Eye (tissue), 1 donor: Measurements from ENCODE around the gene PRKACA.
A peak's percentile ranks its signal among the peaks of the same experiment; 100 is the strongest.
"Not testable (repeated sequence)": the region's sequence is repeated elsewhere in the genome, so short reads cannot be mapped to it uniquely, and the experiment has no call there.

Experiments used
- DNase-seq: peaks from one replicate; pipeline ENCODE4 v3.0.0-alpha.2; 2015

The PRKACA gene

DNA sequence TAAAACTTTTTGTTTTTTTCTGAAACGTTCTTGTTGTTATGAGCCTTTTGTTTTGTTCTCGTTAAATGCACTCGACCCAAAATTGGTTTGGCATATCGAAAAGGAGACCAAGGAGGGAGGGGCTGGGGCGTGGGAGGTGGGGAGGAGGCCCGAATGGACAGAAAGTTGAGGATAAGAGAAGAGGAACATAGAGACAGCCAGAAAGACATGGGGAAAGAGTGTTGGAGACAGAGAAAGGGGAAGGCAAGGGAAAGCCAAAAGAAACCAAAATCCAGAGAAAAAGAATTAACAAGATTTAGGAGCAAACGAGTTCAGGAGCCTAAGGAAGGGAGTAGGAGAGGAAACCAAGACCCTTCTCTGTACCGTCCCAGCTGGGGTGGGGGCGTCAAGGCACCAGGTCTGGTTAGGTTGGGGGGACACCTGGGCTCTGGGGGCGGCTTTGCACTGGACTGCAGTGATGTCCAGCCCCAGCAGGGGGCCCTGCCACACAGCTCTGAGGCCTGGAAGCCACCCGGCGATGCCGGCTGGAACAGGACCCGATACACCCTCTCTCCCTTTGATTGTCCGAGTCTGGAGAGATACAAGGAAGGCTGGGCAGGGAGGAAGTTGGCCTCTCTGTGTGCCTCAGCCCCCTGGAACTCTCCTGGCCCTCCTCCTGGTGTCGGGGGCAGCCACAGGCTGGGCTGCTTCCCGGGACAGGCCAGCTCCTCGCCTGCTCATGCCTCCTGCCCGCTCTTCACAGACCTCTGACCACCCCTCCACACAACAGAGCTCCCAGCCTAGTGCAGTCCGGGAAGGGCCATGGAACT, 30.4 kb upstream of the PRKACA start:
- DNase-seq, result peak; percentile 85

DNA sequence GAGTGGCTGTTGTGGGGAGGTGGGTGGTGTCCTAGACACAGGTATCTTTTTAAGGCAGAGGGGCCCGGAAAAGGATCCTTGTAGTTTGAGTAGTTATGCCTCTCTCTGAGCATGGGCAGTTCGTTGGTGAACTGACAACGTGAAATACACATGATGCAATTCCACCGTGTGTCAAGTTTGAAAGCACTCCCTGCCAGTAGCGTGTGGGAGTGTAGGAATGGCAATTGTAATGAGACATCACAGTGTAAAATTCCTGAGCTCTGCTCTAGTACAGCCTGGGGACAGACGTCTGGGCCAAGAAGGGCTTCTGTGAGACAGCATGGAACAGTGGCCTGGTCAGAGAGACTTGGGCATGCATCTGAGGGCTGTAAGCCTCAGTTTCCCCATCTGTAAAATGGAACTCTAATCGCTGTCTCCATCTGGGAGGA, 29.2 kb upstream of the PRKACA start:
- no peak for DNase-seq

DNA sequence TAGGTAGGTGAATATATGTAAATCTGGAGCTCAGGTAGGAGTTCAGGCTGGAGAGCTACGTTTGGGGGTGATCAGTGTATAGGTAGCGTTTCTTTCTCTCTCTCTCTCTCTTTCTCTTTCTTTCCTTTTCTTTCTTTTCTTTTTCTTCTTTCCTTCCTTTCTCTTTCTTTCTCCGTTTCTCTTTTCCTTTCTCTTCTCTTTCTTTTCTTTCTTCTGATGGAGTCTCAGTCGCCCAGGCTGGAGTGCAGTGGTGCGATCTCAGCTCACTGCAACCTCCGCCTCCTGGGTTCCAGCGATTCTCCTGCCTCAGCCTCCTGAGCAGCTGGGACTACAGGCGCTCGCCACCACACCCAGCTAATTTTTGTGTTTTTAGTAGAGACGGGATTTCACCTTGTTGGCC, 28.6 kb upstream of the PRKACA start:
- DNase-seq, result not testable (repeated sequence)

DNA sequence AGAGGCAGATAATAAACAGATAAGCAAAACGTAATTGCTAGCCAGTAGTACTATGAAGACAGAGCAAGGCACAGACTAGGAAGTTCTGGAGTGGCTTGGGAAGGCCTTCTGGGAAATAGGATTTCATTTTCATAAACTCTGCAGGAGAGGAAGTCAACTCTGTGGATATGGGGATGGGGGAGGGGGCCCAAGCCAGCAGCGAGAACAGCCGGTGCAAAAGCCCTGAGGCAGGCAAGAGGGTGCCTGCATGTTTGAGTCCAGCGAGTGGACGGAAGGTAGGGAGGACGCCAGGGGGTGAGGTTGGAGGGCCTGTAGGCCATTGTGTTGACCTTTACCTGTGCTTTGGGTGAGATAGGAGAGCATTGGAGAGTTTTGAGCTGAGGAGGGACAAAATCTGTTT, 27.8 kb upstream of the PRKACA start:
- no peak for DNase-seq

DNA sequence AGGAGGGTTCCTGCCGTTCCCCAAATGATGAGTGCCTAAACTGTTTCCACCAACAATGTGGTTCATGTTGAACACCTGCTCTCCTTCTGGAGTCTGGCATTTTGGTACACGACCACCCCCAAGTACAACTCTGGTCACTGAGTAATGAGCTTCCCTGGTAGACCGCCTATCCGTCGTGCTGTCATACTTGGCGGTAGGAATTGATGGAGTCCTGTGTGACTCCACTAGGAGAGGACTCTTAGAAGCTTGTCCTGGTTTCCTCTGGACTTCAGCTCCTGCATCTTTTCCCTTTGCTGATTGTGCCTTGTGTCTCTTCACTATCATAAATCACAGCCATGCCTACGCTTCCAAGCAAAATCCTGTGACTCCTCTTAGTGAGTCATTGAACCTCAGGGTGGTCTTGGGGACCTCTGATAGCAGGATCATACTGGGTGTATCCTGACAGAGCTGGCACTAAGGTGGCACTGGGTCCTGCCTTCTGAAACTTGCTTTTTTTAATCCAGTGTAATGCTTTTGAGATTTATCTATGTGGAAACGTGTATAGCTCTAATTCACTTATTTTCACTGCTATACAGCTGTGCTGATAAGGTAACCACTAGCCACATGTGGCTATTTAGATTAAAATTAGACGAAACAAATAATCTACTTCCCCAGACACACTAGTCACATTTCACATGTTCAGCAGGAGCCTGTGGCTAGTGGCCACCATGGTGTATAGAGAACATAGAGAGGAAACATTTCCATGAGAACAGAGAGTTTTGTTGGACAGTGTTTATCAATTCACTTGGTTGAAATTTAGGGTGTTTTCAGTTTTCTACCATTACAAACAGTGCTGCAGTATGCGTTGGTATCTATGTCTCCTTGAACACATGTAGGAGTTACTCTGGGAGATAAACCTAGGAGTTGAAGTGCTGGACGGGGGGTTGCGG, 25.0 kb upstream of the PRKACA start:
- DNase-seq, result no peak

DNA sequence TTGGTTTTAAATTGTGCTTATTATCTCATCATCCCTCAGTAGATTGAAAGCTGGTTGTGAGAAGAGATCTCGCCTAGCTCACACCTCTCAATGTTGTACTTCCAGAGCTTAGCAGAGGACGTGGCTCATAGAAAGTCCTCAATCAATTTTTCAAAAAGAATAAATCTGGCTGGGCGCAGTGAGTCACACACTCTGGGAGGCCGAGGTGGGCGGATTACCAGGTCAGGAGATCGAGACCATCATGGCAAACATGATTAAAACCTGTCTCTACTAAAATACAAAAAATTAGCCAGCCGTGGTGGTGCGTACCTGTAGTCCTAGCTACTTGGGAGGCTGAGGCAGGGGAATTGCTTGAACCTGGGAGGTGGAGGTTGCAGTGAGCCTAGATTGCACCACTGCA, 23.5 kb upstream of the PRKACA start:
- DNase-seq, result no peak

DNA sequence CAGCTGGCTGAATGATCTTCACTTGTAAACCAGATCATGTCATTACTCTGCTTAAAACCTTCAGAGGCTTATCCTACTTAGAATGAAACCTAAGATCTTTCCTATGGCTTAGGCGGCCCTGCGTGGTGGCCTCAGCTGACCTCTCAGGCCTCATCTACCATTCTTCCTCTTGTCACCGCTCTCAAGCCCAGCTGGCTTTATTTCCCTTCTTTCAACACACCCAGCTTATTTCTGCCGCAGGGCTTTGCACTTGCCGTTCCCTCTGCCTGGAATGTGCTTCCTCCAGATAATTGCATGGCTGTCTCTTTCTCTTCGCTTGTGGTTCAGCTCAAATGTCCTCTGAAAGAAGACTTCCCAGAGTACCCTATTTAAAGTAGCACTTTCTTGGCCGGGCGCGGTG, 22.4 kb upstream of the PRKACA start:
- peak; percentile 43 for DNase-seq

DNA sequence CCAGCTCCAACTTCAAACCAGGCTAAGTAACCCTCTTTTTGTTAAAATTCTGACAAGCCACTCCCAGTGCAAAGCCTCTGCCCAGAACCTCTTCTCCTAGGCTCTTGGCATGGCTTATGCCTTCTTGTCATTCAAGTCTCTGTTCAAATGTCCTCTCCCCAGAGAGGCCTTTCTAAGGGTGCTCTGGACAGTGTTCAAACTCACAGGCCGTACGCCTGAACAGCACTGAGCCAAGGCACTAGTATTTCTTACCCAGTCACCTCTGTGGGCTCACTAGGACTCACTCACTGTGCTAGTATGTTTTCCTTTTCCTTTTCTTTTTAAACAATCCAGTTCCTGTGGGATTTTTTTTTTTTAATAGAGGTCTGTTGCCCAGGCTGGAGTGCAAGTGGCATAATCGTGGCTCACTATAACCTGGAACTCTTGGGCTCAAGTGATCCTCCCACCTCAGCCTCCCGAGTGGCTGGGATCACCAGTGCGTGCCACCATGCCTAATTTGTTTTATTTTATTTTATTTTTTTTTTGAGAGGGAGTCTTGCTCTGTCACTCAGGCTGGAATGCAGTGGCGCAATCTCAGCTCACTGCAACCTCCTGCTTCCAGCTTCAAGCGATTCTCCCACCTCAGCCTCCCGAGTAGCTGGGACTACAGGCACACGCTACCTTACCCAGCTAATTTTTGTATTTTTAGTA, 21.2 kb upstream of the PRKACA start:
- no peak for DNase-seq

DNA sequence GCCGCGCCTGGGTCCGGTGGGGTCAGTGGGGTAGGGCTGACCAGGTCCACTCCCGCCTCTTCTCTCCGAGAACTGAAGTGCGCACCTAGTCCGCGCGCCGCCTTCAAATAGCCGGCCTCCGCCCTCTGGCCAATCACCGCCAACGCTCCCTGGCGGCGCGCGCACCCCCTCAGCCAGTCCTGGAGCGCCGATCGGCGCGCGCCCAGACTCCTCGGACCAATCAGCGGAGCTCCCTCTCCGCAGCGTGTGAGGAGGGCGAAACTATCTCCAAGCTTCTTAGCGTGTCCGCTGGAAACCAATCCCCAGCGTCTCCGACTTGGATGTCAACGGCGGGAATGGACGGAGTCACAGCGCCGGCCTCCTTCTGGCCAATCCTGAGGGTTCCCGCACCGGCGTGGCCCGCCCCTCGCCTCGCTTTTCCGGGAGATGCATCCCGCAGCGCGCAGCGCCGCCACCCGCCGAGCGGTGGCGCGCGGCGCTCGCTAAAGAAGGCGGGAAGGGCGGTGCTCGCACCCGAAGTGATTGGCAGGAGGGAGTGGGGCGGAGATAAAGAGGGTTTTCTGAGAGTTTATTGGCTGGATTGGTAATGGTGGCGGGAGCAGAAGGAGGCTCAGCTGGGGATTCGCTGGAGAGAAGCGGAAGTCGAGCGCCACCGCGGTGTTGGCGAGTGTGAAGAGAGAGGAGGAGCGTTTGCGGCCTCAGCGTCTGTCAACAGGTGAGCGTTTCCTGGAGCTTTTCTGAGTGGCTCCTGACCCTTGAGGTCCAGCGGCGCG, 19.1 kb upstream of the PRKACA start, which contains the start of gene ASF1B:
Gene ASF1B, minus strand, starts transcription at position 81 of the 773 bp plus-strand sequence. CDS start 133 bp downstream, outside the sequence.
- peak; percentile 99 for DNase-seq

DNA sequence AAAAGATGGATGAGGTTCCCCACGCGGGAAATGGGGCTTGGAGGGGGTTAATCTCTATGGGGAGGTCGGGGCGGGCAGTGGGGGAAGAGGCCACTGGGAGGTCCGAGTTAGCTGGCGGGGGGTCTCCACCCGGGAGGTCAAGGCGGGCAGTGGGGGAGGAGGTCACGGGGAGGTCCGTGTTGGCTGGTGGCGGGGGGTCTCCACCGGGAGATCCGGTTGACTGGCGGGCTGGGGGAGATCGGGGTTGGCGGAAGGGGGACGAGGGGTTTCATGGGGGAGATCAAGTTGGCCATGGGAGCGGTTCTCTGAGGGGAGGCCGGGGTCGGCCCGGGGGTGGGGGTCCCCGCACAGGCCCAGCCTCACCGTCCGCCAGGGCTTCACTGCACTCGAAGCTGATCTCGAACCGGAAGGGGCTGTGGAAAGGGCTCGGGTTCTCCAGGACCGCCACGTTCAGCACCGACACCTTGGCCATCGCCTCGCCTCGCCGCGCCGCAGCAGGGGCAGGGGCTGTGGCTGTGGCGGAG, 18.5 kb upstream of the PRKACA start:
- DNase-seq, result no peak

DNA sequence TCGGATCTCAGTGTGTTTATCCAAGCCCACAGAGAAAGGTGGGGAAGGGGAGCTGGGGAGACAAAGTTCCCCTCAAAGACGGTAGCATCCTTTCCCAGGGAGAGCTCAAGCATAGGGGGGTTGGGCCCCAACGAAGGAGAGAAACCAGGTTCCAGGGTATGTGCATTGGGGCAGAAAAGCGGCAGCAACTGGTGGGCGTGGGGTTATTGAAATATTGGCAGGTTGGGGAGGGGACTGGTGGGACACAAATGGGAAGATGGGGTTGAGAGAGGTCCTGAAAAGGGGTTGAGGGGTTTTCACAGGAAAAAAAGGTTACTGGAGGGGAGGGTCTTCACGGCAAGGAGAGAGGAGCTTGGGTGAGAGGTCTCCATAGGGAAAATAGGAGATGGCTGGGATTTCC, 17.8 kb upstream of the PRKACA start:
- no peak for DNase-seq

DNA sequence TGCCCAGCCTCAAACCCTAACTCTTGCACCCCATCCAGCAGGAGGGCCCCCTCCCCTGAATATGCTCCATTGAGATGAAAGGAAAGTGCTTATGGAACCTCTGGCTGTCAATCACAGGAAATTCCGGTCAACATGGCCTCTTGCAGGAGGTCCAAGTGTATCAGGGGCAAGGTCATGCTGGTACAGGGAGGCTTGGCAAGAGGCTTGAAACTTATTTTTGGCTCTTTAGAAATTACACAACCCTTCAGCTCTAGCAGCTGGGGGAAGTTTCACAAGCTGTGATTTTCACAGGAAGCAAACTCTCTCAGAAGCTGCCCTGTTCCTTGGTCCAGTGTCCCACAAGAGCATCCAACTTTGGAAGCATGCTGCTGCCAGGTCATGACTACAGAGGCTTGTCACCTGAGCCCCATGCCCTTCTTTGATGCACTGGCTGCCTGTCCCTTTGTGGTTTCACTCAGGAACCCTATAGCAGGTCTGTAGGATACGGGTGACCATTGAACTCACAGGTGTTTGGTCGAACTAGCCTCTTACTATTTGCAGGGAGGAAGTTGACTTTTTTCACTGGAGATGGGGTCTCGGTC, 10.5 kb upstream of the PRKACA start:
- no peak for DNase-seq

DNA sequence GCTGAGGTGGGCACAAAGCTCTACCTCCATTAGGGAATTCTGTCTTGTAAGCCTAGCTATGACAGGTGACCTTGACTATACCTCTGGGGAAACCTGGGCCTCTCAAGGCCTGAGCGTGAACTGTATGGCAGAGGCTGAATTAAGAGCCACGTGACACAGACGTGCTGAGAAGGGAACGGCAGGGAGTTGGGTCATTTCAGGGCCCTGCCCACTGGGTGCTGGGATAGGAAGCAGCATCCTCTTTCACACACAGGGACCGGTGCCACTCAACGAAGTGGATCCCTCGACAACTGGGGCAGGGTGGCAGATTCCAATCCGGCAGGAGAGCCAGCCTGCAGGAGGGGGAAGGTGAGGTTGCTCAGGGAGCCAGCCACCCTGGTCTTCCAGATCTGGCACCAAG, 9.6 kb upstream of the PRKACA start:
- no peak for DNase-seq

DNA sequence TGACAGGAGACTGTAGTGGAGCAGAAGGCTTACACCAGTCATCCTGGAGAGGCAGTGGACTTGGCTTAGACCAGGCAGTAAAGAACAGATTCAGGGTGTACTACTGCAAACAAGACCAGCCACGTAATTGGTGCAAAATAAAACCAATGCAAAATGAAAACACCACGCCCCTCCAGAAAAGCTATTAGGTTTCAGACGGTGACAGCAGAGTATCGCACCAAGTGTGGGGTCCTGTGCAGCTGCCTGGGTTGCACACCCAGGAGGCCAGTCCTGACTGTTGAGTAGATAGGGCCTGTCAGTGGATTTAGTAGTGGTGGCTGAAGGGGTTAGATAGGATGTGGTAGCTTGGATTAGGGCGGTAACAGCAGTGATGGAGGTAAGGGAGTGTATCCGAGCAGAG, 5.4 kb upstream of the PRKACA start:
- no peak for DNase-seq

DNA sequence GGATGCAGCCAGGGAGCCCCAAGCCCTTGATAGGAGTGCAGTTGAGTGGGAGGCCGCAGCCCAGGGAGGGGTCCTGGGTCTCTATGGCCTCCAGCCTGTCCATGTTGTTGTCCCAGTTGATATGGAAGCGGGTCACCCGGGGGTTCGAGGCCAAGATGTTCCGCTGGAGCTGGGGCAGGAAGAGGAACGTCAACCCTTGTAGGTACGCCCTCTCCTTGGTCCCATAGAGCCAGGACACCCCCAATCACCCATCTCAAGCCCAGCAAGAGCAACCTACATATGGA, 2.9 kb upstream of the PRKACA start:
- DNase-seq, result no peak

DNA sequence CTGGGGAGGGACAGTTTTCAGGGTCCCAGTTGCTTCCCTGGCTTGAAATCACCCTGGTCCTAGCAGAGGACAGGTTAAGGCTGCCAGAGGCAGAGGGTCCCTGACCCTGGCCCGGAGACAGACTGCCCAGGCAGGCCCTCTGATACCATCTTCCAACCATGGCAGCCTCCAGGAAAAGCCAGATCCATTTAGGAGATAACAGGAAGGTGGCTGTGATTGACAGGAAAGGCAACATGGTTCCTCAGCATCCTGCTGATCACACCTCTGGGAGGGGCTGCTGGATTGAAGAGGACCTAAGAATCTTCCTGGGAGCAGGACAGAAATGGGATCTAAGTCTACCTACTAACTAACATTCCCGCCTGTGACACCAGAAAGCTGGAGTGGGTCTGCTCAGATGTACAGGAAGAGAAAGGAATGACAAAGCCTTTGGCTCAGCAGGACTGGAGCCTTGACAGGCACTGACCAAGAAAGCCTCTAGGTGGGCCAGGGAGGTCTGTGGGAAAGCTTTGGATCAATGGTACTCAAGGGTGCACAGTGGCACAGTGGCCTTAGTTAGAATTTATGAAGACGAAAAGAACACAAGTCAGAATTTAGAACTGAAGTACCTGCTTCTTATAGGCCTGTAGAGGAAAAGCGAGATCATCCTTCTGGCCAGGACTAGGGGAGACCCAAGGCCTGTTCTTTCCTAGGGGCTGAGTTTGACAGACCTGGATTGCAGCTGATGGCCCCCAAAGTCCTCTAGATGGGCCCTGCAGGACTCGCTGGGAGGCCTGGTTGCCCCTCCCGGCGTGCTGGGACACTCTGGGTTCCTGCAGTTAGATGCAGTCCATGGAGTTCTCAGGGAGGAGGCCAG, 2.3 kb upstream of the PRKACA start:
- no peak for DNase-seq

DNA sequence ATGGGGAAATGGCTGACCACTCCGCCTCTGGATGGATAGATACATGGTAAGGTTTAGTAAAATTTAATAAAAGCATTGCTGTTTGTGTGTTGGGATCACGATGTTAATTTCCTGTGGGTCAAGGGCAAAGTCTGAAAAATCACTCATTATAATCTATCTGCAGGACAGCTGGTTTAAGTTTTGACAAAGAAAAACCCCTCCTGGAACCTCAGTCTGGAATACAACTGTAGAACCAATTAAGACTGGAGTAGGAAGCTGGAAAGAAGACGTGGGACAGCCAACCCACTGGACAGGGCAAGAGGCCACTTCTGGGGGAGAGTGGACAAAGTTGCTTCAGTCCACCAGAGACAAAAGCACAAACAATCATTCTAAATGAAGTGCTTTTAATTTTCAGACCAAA, 1.6 kb upstream of the PRKACA start:
- DNase-seq, result no peak

DNA sequence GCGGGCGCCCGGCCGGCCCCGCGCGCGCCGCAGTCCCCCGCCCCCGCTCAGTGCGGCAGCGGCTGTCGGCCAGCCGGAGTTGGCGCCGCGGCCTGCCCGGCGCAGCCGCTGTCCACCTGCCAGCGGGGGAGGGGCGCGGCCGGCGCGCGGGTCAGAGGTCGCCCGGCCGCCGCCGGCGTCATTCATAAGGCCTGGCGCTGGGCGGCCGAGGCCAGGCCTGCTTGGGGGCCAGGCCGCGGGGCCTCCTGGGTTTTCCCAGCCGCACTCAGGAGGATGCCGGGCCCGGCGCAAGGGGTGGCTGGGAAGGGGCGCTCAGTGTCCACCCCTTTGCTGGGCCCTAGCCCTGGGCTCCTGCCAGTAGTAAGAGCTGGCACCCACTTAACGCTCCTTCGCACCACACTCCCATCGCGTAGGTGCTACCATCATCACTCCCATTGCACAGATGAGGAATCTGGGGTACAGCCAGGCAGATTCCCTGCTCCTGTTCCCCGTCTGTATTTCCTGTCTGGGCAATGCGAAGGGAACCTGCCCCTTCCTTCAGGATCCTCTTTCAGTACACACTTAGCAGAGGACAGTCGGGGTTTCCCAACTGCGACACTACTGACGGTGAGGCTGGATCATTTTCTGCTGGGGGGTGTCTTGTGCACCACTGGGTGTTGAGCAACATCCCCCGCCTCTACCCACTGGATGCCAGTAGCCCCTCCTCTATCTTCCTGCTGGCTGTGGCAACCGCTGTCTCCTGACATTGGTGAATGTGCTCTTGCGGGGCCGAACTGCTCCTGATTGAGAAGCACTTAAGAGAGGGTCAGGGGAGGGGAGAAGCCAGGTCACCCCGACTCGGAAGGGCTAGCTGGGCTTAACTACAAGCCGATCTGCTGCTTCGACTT, 846 bp upstream of the PRKACA start:
- peak; percentile 81 for DNase-seq

DNA sequence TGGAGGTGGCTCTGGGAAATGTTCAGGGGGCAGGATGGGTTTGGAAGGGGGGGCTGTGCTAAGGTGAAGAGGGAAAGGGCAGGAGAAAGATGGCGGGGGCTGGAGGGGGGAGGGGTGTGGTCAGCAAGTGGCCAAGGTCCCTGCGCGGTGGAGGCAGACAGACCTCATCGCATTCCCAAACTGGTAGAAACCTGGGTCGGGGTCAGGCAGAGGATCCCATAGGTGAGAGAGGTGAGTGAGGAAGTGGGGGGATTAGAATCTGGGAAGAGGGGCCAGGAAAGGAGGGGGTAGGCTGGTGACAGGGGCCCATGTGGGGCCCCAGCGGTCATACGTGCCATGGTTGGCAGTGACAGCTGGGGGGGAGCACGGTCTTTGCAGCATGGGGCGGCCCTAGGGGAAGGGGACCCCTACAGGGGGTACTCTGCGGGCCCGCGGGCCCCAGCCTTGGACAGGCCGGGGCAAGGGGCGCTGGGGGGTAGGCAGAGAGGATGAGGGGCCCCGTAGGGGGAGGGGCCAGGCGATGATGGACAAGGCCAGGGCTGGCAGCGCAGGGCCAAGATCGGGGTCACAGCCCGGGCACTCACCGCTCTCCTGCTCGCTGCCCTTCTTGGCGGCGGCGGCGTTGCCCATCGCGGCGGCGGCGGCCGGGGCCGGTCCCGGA, 514 bp downstream of the PRKACA start:
- DNase-seq, result peak; percentile 53
